CD4-positive, alpha-beta T cell treated with Interleukin-4 for 4 hours (primary cell): ENCODE results near the gene GLG1.

Experiments used
- DNase-seq: peaks from one replicate; pipeline ENCODE4 v3.0.0-alpha.2; 2020

GLG1 gene

DNA sequence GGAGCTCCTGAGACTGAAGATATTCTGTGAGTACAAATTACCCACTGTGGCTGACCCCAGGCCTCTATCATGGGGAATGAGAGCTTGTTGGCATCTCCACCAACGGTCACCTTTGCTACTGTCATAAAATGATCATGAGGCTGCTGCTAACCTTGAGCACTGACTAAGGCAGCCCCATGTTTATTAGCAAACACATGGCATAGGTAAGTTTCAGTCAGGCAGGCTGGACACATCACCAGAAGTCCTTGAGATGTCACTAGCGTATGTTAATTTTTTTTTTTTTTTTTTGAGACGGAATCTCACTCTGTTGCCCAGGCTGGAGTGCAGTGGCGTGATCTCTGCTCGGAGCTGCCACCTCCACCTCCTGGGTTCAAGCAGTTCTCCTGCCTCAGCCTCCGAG lies 1.5 kb upstream of the GLG1 start:
- no peak for DNase-seq

- DNase-seq: no peak
Measured at GRCh38 chr16:74607962-74608356, 1.0 kb upstream of the GLG1 start.

DNA sequence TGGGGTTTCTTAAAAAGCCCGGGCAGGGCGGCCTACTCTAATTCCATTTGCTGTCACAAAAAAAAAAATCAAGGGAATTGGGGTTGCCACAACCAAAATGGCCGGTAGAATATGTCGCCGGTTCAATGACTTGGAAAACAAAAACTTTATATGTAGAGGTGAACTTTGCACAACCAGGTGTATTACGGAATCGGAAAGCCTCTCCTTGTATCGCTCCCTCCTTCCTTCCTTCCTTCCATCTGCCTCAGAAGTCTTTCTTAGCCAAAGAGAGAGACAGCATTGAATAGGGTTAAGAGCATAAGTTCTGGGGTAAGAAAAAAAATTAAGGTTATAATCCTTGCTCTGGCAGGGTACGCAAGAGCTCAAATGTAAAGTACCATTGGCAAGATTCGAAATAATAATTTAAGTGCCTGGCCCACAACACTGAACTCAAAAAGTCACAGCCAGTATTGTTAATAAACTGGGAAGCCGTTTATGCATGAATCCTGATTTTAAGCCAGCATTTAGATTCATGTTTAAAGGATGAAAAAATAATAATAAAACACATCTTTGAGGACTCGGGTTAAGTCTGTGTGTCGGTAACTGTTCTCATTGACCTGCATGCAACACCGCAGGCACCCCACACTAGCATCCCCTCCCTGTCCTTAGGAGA lies 522 bp upstream of the GLG1 start:
- no peak for DNase-seq

GRCh38 chr16:74605746-74606520 lies 981 bp downstream of the GLG1 start:
- no peak for DNase-seq

DNA sequence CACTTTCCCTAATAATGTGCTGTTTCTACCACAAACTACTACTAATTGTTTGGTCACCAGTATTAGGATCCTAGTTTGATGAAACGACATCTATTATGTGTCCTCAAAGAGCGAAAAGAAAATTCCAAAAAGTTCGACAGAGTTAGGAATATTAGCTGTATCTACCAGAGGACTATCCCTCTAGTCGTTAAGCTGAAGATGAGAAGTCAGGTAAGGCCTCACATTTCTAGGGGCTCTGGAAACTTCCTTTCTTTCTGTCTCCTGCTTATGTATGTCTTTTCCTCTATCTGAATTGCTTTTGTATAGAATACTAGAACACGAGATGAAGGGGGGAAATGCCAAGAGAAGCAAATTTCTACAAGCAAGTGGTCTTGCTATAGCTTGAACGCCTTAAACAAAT lies 1.6 kb downstream of the GLG1 start:
- no peak for DNase-seq

GRCh38 chr16:74603848-74604247 lies 3.1 kb downstream of the GLG1 start:
- no peak for DNase-seq

GRCh38 chr16:74601126-74601871 lies 5.6 kb downstream of the GLG1 start:
- DNase-seq: peak; percentile 83

DNA sequence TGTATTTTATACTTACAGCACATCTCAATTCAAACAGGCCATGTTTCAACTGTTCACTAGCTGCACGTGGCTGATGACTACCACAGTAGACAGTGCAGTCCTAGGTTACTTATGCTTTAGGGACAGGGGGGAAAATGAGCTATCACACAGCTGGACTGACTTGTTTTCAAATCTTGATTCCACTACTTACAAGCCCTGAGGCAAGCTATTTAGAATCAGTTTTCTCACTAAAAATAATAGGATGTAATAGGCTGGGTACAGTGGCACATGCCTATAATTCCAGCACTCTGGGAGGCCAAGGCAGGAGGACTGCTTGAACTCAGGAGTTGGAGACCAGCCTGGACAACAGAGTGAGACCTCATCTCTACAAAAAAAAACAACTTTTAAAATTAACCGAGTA lies 10.3 kb downstream of the GLG1 start:
- DNase-seq: no peak

- DNase-seq: no peak
Measured at GRCh38 chr16:74592847-74593246, 14.1 kb downstream of the GLG1 start.

GRCh38 chr16:74591876-74592650 lies 14.9 kb downstream of the GLG1 start:
- no peak for DNase-seq

DNA sequence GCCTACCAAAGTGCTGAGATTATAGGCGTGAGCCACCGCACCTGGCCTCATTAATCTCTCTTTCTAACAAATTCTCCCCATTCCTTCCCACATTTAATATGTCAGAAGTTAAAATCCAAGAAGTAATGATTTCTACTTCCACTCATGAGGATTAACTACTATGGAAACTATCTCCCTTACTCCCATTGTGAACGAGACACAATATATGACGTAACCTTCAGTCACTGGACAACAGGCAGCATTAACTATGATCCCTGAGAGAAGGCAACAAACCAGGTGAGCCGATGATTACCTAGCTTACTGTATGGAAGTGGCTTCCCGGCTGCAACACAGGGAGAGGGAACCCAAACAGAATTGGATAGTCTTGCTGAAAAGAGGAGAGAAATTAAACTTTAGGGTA lies 20.0 kb downstream of the GLG1 start:
- no peak for DNase-seq

- no peak for DNase-seq
Measured at GRCh38 chr16:74585846-74586443, 21.0 kb downstream of the GLG1 start.

- DNase-seq: no peak
Measured at GRCh38 chr16:74583926-74584666, 22.8 kb downstream of the GLG1 start.

DNA sequence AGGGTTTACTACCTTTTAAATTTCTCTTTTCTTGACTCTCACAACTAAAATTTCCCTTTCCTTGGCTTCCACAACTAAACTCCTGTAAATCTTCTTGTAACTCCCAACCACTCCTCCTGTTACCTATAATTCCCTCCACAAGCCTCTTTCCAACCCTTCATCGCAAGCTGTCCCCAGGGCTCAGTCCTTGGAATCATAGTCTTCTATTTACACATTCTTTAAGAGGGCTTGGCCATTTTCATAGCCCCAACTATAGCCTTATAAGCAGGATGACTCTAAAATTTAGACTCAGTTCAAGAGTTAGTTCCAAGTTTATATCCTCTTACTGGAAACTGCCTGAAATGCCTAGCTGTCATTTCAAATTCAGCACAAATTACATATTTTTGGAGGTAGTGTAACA lies 23.9 kb downstream of the GLG1 start:
- DNase-seq: no peak

GRCh38 chr16:74580833-74581232 lies 26.1 kb downstream of the GLG1 start:
- no peak for DNase-seq

DNA sequence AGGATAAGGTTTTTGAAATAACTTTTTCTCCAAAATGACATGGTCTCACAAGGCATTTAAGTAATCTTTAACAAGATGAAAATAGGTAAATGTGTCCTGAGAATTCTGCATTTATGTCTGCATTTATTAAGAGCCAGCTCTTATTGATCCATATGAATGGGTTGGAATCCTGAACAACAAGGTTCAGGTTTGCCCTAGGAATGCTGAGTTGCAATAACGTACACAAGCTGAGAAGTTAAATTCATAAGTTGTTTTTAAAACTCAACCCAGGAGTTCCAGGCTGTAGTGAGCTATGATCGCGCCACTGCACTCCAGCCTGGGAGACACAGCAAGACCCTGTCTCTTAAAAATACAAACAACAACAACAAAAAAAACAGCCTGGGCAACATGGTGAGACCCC lies 28.1 kb downstream of the GLG1 start:
- DNase-seq: no peak

- DNase-seq: no peak
Measured at GRCh38 chr16:74578433-74578832, 28.5 kb downstream of the GLG1 start.

GRCh38 chr16:74577882-74578366 lies 29.0 kb downstream of the GLG1 start:
- peak; percentile 54 for DNase-seq

DNA sequence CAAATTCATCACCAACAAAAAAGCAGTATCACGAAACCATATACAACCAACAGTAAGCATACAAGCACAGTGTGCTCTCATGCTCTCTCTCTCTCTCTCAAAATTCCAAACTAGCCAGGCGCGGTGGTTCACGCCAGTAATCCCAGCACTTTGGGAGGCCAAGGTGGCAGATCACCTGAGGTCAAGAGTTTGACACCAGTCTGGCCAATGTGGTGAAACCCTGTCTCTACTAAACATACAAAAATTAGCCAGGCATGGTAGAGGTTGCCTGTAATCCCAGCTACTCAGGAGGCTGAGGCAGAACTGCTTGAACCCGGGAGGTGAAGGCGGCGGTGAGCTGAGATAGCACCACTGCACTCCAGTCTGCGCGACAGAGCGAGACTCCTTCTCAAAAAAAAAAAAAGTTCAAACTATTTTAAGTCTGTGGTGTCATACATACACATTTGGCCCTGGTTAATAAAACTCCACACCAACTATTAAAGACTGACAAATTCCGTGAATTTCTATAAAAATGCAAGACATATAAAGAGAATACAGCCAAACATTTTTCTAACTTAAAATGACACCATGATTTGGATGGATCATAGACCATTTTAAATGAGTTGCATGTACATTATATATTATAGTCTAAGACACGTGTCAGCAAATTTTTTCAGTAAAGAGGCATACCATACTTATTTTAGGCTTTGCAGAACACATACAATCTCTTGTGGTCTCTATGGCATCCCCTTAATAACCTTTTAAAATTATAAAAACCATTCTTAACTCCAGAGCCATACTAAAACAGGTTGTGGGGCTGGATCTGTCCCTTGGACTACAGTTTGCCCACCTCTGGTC lies 30.9 kb downstream of the GLG1 start:
- DNase-seq: no peak

GRCh38 chr16:74575175-74575806 lies 31.6 kb downstream of the GLG1 start:
- no peak for DNase-seq
